ENCODE results near the gene SRP9.
"Not testable (repeated sequence)": the region's sequence is repeated elsewhere in the genome, so short reads cannot be mapped to it uniquely, and the experiment has no call there.

SRP9 gene

DNA sequence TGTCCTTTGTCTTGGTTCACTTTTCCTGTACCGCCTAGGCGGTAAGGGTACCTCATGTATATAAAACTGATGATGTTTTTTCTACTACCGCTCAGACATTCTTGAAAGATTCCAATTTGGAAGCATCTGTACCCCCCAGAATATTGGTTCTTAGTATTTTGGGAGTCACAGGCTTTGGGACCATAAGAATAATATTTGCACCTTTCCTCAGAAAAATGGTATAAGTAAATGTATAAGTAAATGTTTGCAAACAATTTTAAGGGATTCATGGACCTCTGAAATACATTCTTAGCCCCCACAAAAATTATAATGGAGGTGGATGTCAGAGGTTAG is 677 bp downstream of the SRP9 start:
- no peak for DNase-seq

DNA sequence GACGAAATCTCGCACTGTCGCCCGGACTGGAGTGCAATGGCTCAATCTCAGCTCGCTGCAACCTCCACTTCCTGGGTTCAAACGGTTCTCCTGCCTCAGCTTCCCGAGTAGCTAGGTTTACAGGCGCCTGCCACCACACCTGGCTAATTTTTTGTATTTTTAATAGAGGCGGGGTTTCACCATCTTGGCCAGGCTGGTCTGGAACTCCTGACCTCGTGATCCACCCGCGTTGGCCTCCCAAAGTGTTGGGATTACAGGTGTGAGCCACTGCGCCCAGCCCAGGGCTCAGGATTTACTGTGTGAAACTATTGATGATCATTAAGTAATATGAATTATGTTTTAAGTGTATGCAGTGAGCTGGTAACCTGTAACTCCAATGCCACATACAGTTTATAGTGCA is 1.5 kb downstream of the SRP9 start:
- DNase-seq = not testable (repeated sequence)

DNA sequence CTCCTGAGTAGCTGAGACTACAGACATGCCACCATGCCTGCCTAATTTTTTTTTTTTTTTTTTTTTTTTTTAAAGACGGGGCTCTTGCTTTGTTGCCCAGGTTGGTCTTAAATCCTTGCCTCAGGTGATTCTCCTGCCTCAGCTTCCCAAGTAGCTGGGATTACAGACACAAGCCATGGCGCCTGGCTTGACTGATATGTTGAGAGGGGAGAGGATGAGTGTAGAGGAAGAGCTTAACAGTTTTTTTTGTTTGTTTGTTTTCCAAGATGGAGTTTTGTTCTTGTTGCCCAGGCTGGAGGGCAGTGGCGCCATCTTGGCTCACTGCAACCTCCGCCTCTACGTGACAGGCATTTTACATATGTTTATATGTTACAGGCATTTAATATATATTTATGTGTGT is 2.5 kb downstream of the SRP9 start:
- DNase-seq = no peak

DNA sequence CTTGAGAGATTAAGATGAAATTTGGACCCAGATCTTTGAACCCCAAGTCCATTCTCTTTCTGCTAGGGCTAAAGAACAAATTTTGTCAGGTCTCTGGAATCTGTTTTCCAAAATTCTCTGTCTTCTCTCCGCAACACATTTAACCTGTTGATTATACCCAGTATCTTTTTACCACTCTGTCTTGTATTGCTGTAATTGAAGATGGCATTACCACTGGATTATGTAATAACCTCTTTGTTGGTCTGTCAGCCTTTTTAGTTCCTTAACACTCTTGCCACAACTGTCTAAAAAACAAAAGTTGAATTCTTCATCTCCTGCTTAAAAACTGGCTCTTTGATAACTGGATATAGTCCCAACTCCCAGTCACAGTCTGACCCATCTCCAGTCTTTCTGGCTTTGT is 3.0 kb downstream of the SRP9 start:
- peak; percentile 54 to 56 for DNase-seq

DNA sequence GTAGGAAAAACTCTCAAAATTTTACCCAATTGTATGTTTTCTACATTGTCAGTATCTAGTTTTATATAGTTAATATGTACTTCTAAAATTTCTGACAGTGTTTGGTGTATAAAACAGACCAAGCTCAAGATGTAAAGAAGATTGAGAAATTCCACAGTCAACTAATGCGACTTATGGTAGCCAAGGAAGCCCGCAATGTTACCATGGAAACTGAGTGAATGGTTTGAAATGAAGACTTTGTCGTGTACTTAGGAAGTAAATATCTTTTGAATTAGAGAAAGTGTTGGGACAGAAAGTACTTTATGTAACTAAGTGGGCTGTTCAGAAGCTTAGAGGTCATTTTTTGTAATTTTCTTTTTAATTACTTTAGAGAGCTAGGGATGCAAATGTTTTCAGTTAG is 11.5 kb downstream of the SRP9 start:
- not testable (repeated sequence) for DNase-seq

DNA sequence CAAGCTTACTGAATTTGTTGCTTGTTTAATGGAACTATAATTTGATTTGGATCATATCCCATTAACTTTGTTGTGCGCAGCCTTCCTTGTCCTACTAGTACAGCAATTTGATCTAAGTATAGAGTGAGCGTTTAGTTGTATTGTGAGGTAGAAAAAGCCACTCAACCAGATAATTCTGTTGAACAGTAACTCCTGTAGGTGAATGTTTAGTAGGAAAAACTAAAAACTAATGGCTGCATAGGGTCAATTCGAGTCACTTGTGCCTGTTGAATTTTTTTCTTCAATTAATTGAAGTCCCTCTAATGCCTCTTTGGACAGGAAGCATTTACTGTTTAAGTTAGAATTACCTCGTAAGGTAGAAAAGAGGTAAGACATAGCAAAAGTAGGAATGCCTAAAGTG is 17.3 kb downstream of the SRP9 start:
- no peak for DNase-seq

DNA sequence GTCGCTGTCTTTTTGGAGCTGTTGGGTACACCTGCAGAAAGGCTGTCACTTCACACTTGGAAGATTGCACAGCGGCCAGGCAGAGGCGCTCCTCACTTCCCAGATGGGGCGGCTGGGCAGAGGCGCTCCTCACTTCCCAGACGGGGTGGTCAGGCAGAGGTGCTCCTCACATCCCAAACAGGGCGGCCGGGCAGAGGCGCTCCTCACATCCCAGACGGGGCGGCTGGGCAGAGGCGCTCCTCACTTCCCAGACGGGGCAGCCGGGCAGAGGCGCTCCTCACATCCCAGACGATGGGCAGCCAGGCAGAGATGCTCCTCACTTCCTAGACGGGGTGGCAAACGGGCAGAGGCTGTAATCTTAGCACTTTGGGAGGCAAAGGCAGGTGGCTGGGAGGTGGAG is 18.5 kb downstream of the SRP9 start:
- not testable (repeated sequence) for DNase-seq

DNA sequence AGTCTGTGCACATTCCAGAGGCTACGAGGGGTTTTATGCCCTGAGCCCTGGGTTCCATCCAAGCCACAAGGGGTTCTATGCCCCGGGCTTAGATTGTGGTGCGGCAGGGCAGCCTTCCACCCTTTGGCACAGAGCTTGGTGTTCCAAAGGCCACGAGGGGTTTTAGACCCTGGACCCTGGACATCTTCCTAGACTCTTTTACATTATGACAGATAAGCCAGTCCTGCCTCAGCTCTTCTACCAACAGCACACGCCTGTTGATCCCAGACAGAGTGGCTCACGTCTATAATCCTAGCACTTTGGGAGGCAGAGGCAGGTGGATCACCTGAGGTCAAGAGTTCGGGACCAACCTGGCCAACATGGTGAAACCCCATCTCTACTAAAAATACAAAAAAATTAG is 23.5 kb downstream of the SRP9 start:
- DNase-seq = not testable (repeated sequence)

DNA sequence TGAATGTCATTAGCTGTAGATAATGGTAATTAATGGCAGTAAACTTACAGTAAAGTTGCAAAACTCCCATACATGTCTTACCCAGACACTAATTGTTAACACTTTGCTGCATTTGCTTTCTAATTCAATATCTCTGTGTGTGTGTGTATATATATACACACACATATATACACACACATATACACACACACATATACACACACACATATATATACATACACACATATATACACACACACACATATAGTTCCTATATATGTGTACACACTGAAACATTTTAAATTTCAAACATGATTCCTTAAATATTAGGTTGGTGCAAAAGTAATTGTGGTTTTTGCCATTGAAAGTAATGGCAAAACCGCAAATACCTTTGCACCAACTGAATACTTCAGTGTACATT is 28.6 kb downstream of the SRP9 start:
- no peak for DNase-seq

DNA sequence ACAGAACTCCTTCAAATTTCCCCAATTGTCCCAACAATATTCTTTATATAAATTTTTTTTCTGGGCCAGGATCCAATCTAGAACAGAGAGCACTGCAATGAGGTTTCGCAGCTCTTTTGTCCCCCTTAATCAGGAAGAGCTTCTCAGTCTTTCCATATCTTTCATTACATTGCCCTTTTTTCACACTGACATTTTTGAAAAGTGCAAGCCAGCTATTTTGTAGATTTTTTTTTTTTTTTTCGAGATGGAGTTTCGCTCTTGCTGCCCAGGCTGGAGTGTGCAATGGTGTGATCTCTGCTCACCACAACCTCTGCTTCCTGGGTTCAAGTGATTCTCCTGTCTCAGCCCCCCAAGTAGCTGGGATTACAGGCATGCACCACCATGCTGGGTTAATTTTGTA is 29.1 kb downstream of the SRP9 start:
- not testable (repeated sequence) for DNase-seq

DNA sequence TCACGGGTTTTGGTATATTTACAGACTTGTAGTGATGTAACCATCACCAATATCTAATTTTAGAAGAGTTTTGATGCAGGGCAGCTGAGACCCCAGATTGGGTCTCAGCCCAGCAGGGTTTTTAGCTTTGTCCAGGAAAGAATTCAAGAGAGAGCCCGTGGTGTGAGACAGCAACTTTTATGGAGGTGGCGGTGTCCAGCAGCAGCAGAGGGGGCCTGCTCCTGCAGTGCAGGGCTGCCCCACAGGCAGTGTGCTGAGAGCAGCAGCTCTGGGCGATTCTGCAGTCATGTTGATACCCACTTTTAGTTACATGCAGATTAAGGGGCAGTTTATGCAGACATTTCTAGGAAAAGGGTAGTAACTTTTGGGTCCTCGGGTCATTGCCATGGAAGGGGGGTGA is 30.5 kb downstream of the SRP9 start:
- no peak for DNase-seq

DNA sequence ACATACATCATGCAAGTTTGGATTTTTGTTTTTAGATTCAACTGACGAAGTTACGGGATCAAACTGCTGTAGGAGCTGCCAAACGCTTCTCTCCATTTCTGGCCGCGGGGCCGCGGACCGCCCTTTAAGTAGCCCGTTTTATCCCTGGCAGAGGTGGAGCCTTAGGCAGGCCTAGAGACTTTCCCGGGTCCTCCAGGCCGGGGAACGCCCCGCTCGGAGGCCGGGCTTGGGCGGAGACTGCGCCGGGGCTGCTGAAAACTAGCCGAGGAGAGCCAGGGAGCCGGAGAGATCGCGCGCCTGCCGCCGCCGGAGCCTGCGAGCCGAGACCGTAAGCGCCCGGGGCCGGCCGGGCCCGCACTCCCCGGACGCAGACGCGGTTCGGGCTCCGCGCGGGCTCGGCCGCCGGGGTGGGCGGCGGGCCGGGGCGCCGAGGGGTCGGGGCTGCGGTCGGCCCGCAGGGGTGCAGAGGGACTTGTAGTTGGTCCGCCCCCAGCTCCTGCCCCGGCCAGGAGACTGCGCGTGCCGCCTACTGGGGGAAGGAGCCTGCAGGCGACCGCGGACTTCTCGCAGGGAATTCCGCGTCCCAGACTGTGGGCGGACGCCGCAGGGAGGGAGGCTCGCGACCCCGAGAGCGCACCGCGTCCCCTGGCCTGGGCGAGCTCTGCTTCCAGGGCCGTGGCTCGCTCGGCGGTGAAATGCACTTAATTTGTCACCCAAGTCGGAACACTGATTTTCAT is 32.4 kb downstream of the SRP9 start, which contains the start of gene EPHX1:
Gene EPHX1, plus strand, starts transcription at position 283 of the 737 bp plus-strand sequence. CDS start 18,606 bp downstream, outside the sequence.
- peak; percentile 69 to 79 for DNase-seq

DNA sequence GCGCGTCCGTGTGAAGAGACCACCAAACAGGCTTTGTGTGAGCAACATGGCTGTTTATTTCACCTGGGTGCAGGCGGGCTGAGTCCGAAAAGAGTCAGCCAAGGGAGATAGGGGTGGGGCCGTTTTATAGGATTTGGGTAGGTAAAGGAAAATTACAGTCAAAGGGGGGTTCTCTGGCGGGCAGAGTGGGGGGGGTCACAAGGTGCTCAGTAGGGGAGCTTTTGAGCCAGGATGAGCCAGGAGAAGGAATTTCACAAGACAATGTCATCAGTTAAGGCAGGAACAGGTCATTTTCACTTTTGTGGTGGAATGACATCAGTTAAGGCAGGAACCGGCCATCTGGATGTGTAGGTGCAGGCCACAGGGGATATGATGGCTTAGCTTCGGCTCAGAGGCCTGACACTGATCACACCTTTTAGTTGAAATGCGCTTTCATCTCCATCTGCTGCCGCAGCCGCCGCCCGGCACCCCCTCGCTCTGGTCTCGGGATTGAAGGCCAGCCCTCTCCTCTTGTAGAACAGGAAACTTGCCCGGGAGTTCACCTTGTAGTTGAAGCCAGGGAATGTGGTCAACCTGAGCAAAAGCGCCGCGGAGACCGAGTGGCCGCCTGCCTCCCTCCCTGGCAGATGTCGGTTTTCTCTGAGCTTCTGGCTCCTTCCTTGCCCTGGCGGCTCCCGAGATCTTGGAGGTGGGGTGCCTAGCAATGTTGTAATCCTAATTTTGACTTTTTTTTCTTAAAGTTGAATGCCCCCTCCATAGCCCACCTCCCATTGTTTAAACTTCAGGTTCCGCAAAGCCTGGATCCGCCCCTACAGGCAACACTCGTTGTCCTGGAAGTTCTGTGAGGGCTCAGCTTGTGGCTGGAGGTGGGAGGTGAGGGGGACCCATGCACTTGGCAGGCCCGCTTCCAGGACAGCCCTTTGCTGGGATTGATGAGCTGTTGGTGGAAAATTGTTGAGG is 33.2 kb downstream of the SRP9 start:
- not testable (repeated sequence) for DNase-seq

DNA sequence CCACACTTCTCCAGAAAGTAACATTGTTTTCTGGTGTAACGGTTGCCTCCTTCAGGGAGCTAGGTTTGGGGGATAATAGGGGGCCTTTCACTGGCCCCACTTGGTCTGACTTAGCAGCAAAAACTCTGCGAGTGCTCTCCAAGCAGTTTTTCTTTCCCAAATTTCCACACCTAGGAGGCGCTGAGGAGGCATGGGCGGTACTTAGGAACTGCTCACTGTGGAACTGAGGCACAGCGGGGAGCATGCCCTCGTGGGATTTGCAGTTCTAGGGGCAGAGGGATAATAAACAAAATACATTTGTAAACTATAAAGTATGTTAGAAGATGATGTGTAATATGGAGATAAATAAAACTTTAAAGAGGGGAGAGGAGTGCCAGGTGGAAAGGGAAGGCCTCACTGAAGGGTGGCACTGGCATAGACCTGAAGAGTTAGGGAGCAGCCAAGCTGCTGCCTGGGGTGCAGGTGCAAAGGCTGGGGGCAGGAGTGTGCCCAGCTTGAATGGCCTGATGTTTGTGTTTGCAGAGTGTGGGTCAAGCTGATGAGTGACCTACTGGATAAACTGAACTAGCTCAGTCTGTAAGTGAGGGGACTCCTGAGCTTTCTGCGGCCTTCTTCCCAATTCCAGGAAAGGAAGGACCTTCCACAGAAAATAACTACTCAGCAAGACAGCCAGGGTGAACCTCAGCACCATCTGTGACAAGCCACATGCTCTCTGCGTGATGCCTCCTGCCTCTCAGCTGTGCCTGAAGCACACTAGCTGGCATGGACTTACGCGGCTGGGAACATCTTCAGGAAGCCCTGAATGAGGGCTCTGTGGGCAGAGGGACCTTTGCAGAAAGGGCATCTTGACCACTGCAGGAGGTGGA is 34.2 kb downstream of the SRP9 start:
- no peak for DNase-seq

DNA sequence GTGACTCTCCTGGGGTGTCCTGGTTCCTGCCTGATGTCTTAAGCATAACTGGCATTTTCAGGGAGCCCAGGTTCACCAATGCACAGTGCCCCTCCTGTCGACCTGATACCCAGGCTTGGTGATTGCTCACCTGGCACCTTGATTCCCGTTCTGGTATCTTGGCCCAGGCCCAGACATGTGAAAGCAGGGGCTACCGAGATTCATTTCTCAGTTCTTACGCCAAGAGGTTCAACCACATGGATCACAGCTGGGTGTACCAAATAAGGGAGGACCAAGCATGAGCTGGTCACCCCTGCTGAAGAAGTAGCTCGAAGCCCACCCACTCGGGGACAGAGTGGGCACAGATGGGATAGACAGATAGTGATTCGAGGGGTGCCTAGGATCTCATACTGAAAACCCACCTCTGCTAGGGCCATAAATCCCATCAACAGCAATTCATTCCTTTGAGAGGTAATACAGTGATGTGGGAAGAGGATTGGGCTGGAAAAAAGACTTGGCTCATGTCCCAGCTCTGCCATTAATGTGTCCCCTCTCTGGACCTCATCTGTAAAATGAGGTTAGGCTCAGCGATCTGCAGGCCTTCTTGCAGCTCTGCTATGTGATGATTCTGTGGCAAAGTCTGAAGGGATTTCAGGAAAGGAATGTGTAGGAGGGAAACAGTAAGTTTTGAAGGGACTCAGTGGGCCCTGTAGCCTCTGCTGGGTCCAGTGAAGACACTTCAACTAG is 35.0 kb downstream of the SRP9 start:
- DNase-seq = no peak

DNA sequence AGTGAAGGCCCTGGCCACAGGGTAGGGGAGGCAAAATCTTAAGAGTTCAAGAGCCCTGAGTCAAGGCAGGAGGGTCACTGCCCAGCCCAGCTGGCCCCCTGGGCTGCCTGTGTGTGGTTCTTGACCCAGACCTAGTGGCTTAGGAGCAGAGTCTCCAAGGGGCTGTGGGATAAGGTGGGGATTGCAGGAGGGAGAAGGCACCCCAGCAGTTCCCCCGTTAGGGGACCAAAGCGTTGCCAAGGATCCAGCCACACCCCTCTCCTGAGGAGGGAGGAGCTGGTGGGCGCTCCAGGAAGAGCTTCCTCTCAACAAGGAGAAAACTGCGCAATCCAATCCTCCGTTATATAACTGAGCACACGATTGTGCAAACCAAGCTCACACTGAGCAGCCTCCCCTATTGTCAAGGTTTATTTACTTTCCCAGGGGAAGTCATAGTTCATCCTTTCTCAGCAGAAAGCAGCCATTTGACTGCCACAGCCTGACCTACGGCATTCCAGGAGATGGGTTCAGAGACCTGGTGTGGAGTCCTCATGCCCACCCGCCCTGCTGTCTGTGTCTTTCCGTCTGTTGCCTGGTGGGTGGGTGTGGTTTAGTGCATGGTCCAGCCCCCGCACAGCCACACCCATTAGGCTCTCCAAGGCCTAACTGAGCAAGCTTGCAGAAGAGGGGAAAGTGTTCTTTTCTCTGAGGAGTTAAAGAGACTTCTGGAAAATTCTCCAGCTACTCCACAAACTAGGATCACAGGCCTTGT is 35.8 kb downstream of the SRP9 start:
- no peak for DNase-seq

DNA sequence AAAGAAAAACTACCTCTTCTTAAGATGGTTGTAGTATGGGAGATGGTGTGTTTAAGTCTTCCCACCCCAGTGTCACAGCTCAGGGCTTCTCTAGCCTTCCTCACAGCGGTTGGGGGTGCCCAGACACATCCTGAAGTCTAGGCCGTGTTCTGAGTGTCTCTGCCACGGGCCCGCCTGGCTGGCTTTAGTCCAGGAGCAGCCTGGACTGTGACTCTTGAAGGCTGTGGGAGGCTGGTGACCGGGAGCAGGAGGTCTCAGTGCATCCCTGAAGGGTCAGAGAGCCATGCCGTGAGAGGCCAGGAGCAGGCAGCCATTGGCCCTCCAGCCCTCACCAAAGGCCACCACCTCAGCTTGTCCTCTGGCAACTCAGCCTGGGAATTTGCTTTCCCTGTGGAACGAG is 36.8 kb downstream of the SRP9 start:
- DNase-seq = no peak

DNA sequence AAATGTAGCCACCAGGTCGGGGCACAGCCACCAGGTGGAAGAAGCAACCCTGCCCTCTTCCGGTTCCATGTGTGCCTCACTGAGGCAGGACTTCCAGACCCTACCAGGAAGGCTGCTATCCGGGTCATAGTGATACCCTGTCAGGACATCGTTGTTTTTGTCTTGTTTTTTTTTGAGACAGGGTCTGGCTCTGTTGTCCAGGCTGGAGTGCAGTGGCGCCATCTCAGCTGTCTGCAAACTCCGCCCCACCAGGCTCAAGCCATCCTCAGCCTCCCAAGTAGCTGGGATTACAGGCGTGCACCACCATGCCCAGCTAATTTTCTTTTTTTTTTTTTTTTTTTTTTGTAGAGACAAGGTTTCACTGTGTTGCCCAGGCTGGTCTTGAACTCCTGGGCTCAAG is 37.5 kb downstream of the SRP9 start:
- DNase-seq = not testable (repeated sequence)

DNA sequence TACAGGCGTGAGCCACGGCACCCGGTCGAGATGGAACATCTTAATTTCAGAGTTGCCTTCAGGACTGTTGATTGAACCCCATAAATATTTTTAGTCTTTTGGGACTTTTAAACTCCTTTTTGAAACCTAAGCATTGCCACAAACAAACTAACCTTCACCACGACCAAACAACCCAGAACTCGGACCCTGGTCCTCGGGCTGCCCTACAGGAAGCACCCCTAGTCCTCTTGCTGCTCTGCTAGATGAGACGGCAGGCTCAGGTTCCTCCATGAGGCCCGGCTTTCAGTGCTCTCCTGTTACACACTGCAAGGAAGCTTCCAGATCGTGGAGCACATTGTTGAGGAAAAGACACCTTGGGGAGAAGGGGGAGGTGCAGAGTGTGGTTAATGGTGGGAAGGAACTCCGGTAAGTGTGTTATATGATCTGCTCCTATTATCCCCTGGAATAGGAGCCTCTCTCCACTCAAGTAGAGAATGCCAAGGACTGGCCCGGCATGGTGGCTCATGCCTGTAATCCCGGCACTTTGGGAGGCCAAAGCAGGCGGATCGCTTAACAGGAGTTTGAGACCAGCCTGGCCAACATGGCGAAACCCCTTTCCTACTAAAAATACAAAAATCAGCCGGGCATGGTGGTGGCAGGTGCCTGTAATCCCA is 38.0 kb downstream of the SRP9 start:
- DNase-seq = no peak

DNA sequence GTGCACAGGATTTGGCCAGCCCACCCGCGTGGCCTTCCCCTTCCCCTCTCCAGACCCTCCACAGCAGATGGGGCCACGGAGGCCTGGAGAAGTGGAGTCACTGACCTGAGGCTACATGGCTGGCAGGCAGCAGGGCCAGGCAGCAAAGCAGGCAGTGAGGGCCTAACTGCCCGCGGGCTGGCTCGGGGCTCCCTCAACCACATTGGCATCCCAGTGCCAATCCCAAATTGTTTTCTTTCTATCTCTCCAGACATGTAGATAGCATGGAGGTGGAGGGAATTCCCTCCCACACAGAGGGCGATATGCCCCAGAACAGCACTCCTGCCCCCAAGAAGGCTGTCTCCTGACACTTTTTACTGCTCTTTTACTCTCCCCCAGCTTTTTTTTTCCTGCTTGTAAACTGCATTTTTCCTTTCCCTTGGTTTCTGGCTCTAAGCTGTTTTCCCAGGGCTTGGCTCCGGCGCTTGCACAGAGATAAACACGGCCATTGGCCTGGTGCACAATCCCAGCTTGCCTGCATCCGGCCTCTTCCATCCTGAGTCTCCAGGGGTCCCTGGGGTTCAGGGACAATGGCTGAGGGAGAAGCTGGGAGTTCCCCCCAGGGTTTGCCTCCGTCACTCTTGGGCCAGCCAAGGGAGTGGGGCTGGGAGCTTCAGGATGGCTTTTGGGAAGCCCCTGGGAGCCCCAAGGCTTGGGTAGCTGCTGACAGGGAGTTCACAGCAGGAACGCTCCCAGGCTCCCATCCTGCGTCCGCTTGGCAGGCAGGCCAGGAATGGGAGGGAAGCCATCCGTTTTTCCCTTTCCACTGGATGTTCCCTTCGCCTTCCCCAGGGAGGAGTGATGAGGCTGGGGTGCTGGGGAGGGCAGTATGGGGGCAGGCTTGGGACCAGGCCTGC is 39.3 kb downstream of the SRP9 start:
- DNase-seq = no peak

Data from AML-193 (cell line).